ENCODE results near the gene TMUB1. TPM values are rescaled to one million over a fixed set of nuclear protein-coding genes. Genes with fewer than 3 reads are reported as not detected.

Gene TMUB1
- polyA plus RNA-seq, 1 donor from 2014 or later, result 72.6 TPM

DNA sequence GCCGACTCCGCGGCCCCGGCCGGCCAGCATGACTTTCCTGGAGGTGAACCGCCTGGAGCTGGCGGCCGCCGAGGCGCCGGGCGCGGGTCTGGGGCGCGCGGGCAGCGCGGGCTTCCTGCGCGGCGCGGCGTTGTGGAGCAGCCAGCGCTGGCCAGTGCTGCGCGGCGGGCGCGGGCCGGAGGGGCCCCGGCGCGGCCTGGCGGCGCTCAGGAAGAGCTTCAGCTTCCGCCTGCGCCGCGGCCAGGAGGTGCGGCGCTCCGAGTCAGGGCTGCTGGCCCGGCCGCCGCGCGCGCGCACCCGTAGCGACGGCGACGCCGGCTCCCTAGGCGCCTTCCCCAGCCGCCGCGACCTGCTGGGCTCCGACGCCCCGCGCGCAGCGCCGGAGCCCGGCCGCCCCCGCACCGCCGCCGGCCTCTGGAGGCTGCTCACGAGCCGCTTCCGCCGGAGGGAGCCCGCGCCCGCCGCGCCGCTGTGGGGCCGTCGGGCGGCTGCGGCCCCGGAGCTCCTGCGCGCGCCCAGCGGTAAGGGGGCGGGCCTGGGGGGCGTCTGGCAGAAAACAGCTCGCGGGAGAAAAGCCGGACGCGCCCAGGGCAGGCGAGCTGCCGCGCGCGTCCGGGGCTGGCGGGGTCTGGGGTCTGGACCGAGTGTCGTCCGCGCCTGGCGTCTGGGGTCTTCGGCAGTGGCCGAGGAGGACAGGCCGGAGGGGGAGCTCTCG lies 32.0 kb upstream of the TMUB1 start:
- Mint-ChIP-seq H3K4me3 (peak overlapping the region in 3 of 4 donors; percentile 46 to 86 (median 73)), H3K4me1 (peaks cover 0 to 3% (median 2%) of the 10 kb centered on the region in 3 donors), H3K27ac (no peak overlapping the region), H3K27me3 (peaks cover 15% of the 10 kb centered on the region), H3K36me3 (peaks cover 5% of the 10 kb centered on the region), H3K9me3 (no peaks in the 10 kb centered on the region)

GRCh38 chr7:151114151-151115090 lies 31.1 kb upstream of the TMUB1 start:
- Mint-ChIP-seq H3K27ac (peak overlapping the region in 1 of 3 donors; percentile 28), H3K4me1 (peaks cover 0 to 3% (median 2%) of the 10 kb centered on the region in 3 donors), H3K36me3 (peaks cover 2% of the 10 kb centered on the region), H3K4me3 (peak overlapping the region in 2 of 4 donors; percentile 55 to 77), H3K9me3 (no peaks in the 10 kb centered on the region), H3K27me3 (peaks cover 15% of the 10 kb centered on the region)

DNA sequence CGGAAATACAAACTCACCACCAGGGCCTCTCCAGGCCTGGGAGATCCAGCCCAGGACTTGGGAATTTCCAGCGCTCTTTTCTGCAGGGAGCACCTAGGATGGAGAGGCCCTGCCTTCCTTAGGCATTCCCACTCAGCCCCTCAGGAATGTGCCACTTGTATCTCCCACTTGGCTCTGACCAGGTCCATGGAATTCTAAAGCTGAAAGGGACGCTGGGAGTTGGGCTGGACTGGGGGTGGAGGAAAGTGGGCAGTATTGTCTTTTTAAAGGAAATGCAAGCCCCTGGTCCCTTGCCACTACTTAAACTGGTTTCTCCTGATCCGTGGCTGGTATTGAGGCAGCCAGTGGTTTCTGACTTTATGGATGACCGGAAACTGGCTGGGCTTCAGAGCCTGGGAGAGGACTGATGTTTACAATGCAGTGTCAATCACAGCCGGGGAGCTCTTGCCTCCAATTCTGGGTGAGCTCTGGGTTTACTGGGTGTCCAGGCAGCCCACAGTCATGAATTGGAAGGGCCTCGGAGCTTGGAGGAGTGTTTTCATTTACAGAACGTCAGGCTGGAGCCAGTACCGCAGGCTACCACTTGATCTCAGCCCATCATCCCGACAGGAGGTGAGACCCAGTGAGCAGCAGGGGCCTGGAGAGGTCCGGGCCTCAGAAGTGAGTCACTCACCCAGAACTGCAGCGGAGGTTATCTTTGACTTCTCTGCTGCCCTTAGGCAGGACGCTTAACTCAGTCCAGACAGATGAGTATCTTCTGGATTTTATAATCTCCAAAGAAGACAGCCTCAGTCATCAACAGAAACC lies 30.3 kb upstream of the TMUB1 start:
- Mint-ChIP-seq H3K27me3 (peaks cover 15% of the 10 kb centered on the region), H3K27ac (peak overlapping the region in 1 of 3 donors; percentile 28), H3K36me3 (no peaks in the 10 kb centered on the region)

DNA sequence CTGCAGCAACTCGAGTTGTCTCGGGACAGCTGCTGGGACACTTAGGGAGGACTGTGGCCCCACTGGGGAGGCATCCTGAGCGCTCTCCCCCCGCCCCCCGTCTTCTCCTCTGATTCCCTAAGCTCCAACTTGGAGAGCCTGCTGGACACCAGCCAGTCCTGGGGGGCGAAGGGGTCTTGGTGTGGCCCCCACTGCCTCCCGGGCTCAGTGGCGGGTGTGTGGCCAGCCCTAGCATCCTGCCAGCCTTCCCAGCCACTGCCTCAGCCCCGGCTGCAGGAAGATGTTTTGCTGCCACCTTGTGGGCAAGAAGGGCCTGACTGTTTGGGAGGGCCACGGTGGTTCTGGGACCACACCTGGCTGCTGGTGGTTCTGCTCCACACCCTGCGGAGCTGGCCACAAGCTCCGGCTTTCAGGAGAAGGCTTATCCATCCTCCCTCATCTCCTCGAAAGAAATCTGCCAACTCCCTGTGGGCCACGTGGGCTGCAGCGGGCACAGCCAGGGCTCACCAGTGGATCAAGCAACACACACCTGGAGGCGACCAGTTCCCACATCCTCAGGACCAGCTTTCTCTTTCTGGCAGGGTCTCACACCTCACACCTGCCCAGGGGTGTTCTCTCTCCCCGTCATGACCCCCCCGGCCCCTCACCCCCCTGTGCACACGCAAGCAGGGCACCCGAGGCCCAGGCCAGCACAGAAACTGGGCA lies 27.8 kb upstream of the TMUB1 start:
- H3K4me3 Mint-ChIP-seq, result peak overlapping the region in 1 of 4 donors; percentile 61
- peaks cover 0 to 2% (median 0%) of the 10 kb centered on the region in 3 donors for H3K4me1 Mint-ChIP-seq
- peaks cover 15% of the 10 kb centered on the region for H3K27me3 Mint-ChIP-seq
- H3K36me3 Mint-ChIP-seq, result no peaks in the 10 kb centered on the region
- no peaks in the 10 kb centered on the region for H3K9me3 Mint-ChIP-seq
- H3K27ac Mint-ChIP-seq, result peak overlapping the region in 1 of 3 donors; percentile 64

More for the DNA sequence above, 30.3 kb upstream of the TMUB1 start:
- peaks cover 0 to 2% (median under 1%) of the 10 kb centered on the region in 3 donors for H3K4me1 Mint-ChIP-seq
- H3K4me3 Mint-ChIP-seq, result peak overlapping the region in 2 of 4 donors; percentile 55 to 77
- H3K9me3 Mint-ChIP-seq, result no peaks in the 10 kb centered on the region

- Mint-ChIP-seq H3K4me1 (peaks cover 0 to 2% (median 0%) of the 10 kb centered on the region in 3 donors), H3K27ac (peak overlapping the region in 1 of 3 donors; percentile 64), H3K4me3 (no peak overlapping the region), H3K36me3 (peaks cover 2% of the 10 kb centered on the region), H3K9me3 (no peaks in the 10 kb centered on the region), H3K27me3 (peaks cover 11% of the 10 kb centered on the region)
Measured at GRCh38 chr7:151110236-151110940, 27.1 kb upstream of the TMUB1 start.

- no peak overlapping the region for H3K4me3 Mint-ChIP-seq
- H3K27me3 Mint-ChIP-seq, result peaks cover 11% of the 10 kb centered on the region
- H3K27ac Mint-ChIP-seq, result peak overlapping the region in 1 of 3 donors; percentile 47
- peaks cover 0 to 2% (median 0%) of the 10 kb centered on the region in 3 donors for H3K4me1 Mint-ChIP-seq
- no peaks in the 10 kb centered on the region for H3K9me3 Mint-ChIP-seq
- peaks cover 2% of the 10 kb centered on the region for H3K36me3 Mint-ChIP-seq
Measured at GRCh38 chr7:151109094-151110048, 26.1 kb upstream of the TMUB1 start.

GRCh38 chr7:151107882-151108281 lies 24.6 kb upstream of the TMUB1 start:
- H3K4me1 Mint-ChIP-seq, result no peaks in the 10 kb centered on the region
- H3K36me3 Mint-ChIP-seq, result peaks cover 2% of the 10 kb centered on the region
- no peaks in the 10 kb centered on the region for H3K9me3 Mint-ChIP-seq
- H3K27ac Mint-ChIP-seq, result no peak overlapping the region
- peaks cover 2% of the 10 kb centered on the region for H3K27me3 Mint-ChIP-seq
- H3K4me3 Mint-ChIP-seq, result no peak overlapping the region

DNA sequence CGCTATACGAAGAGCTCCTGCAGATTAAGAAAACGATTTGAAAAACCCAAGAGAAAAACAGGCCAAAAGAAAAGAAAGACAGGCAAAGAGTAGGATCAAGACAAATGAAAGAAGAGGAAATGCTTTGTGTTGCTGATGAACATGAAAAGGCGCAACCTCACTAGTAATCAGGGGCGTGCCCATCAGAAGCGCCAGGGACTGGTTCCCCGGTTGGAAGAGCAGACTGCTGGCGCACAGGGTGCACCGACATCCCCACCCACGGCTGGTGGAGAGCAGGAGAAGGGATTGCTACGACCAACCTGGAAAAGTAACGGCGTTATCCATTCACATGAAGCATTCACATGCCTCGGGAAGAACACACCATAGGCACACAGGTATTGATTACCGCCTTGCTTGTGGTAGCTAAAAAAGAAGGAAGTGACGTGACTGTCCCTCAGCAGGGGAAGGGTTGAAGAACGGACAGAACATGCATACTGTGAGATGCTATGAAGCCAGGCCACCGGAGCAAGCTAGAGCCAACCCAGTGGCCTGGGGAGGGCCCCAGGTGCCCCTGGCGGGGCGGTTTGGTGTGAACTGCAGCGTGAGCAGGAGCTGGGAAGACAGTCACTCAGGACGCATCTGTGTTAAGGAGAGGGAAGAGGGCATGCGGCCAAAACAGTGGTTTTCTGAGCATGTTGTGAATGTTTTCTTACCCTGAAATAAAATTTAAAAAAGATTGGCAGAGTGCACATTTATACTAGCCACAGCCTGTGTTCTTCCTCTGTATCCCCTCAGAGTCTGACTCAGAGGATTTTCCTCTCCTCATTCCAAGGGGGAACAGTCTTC lies 21.3 kb upstream of the TMUB1 start:
- Mint-ChIP-seq H3K27me3 (no peaks in the 10 kb centered on the region), H3K4me1 (no peaks in the 10 kb centered on the region), H3K4me3 (no peak overlapping the region), H3K9me3 (no peaks in the 10 kb centered on the region), H3K27ac (peak overlapping the region in 1 of 3 donors; percentile 85), H3K36me3 (peaks cover 2% of the 10 kb centered on the region)

GRCh38 chr7:151103973-151104372 lies 20.7 kb upstream of the TMUB1 start:
- Mint-ChIP-seq H3K27me3 (no peaks in the 10 kb centered on the region), H3K36me3 (peaks cover 2% of the 10 kb centered on the region), H3K4me3 (peak overlapping the region in 1 of 4 donors; percentile 15), H3K9me3 (no peaks in the 10 kb centered on the region), H3K4me1 (no peaks in the 10 kb centered on the region), H3K27ac (no peak overlapping the region)

GRCh38 chr7:151102991-151103390 lies 19.7 kb upstream of the TMUB1 start:
- Mint-ChIP-seq H3K9me3 (no peaks in the 10 kb centered on the region), H3K4me3 (no peak overlapping the region), H3K27me3 (no peaks in the 10 kb centered on the region), H3K4me1 (no peaks in the 10 kb centered on the region), H3K36me3 (peaks cover 2% of the 10 kb centered on the region), H3K27ac (peak overlapping the region in 1 of 3 donors; percentile 4)

GRCh38 chr7:151101621-151102396 lies 18.5 kb upstream of the TMUB1 start:
- Mint-ChIP-seq H3K27me3 (no peaks in the 10 kb centered on the region), H3K27ac (no peak overlapping the region), H3K4me3 (no peak overlapping the region), H3K4me1 (no peaks in the 10 kb centered on the region), H3K9me3 (no peaks in the 10 kb centered on the region), H3K36me3 (peaks cover 2% of the 10 kb centered on the region)
